Adrenal gland (tissue), 12 donors: ENCODE data around the gene JARID2. TPM values are rescaled to one million over a fixed set of nuclear protein-coding genes. Genes with fewer than 3 reads are reported as not detected.

ENCODE experiments used
- DNase-seq, 7 donors: peaks; one replicate each; pipeline ENCODE4 v3.0.0-alpha.2; 2019 to 2020
- H3K27ac ChIP-seq, 5 donors: fragments of 200-600 bp; sonication (generic) in 4 of 5; 1 replicate in 3 of 5; 2 replicates in 2 of 5; pipeline versions ENCODE4 v1.5.1 to v1.8.0; 2016 to 2020; ENCODE audit warnings: mild to moderate bottlenecking in 1 of 5
- H3K27me3 ChIP-seq: fragments of 200-600 bp; 2 replicates; pipeline ENCODE4 v1.8.0; 2021
- H3K36me3 ChIP-seq, 2 donors: fragments of 200-600 bp; replicated peaks in 1 of 2; 1 replicate in 1 of 2; 2 replicates in 1 of 2; pipeline versions ENCODE4 v1.5.1 to v1.8.0; 2018 to 2022
- H3K4me1 ChIP-seq, 2 donors: fragments of 200-600 bp; replicated peaks in 1 of 2; 1 replicate in 1 of 2; 2 replicates in 1 of 2; pipeline versions ENCODE4 v1.5.1 to v1.8.0; 2018 to 2021
- H3K4me3 ChIP-seq, 4 donors: fragments of 200-600 bp; sonication (generic) in 3 of 4; one replicate each; pipeline ENCODE4 v1.5.1; 2016 to 2018
- H3K9me3 ChIP-seq, 3 donors: fragments of 200-600 bp; sonication (generic) in 1 of 3; replicated peaks in 1 of 3; 1 replicate in 2 of 3; 2 replicates in 1 of 3; pipeline versions ENCODE4 v1.5.1 to v1.8.0; 2016 to 2021
- CTCF ChIP-seq, 6 experiments: fragments of 450-650 bp in 4 of 6; fragments of 200-600 bp in 2 of 6; sonication (generic) in 1 of 6; IDR thresholded peaks; 1 replicate in 5 of 6; 2 replicates in 1 of 6; pipeline versions ENCODE4 v1.5.1 to v1.8.0; 2016 to 2021; ENCODE audit warnings: antibody characterized with exemption in 6 of 6, mild to moderate bottlenecking in 2 of 6, moderate library complexity in 1 of 6
- POLR2A ChIP-seq, 2 donors: fragments of 450-650 bp; IDR thresholded peaks; one replicate each; pipeline ENCODE4 v1.6.1; 2017; ENCODE audit warnings: antibody characterized with exemption in 2 of 2, mild to moderate bottlenecking in 2 of 2, moderate library complexity in 1 of 2
- WGBS, 4 donors: extraction: QIAGEN DNeasy Blood & Tissue Kit in 2 of 4; methylation state at CpG; one replicate each; pipeline versions ENCODE4 v1.1.5 to v1.1.7; 2013 to 2017; 5-methylcytosine and 5-hydroxymethylcytosine counted together
- intact Hi-C, 2 donors: fragments of 100-400 bp; cut with DNase I; formaldehyde crosslinking; loops; one replicate each; pipeline versions ENCODE4 v1.14.1 to v1.15.0; 2022 to 2023
- polyA plus RNA-seq, 3 donors: library from polyadenylated mRNA; stranded (reverse); fragments of 200-250 nt in 2 of 3; fragments of 350-450 nt in 1 of 3; fragmentation: Illumina TruSeq in 1 of 3; extraction: RNeasy Lipid Tissue Mini Kit (QIAGEN cat#74804) in 1 of 3; gene quantifications; one replicate each; pipeline ENCODE4 v1.2.3, GENCODE V29; 2013 to 2014
- total RNA-seq, 9 donors: library from RNA; depleted of rRNA in 4 of 9; stranded (reverse); fragments of >200 nt in 4 of 9; fragments of 120-200 nt in 1 of 9; fragmentation: NEBNext Ultra II Directional in 1 of 9; extraction: Animal tissue kit (Norgen Biotek cat#: 25700) in 1 of 9; gene quantifications; one replicate each; pipeline versions ENCODE4 v1.1.0 to v1.2.4, GENCODE V29; 2013 to 2023
- donor health status: healthy with polysubstance abuse.
- donor health status: Bipolar disorder and iron deficiency.
- donor health status: DM: yes; HTN: yes; CAD: no.
- donor health status: DM: no; HTN: no; CAD: no.
- donor health status: DM: no; HTN: no; CAD: no.
- donor health status: DM: yes; HTN: yes; CAD: no.

JARID2 gene
- total and polyA plus RNA-seq, 12 donors, result 3.0 to 13.6 (median 8.2) TPM

- Histone ChIP-seq H3K27me3 (no peaks in the 10 kb centered on the region), H3K4me1 (peaks cover 15 to 51% of the 10 kb centered on the region in 2 donors), H3K9me3 (no peaks in the 10 kb centered on the region), H3K4me3 (no peak overlapping the region), H3K36me3 (no peaks in the 10 kb centered on the region), H3K27ac (no peak overlapping the region)
- intact Hi-C loops, result no loop called here
- TF ChIP-seq CTCF (IDR thresholded peaks at IDR 0.05) (no peak), POLR2A (IDR thresholded peaks at IDR 0.05) (no peak)
- 75 to 82% (median 79%) methylated on average over 9 of the region's 9 CpGs for WGBS, 4 donors
- DNase-seq, result no peak
Observed at GRCh38 chr6:15440040-15440439, 194.2 kb downstream of the JARID2 start.

- H3K9me3 ChIP-seq, result no peaks in the 10 kb centered on the region
- no peak overlapping the region for H3K27ac ChIP-seq
- no peaks in the 10 kb centered on the region for H3K36me3 ChIP-seq
- peak; percentile 34 to 79 (median 51) for DNase-seq
- intact Hi-C loops, result no loop called here
- no peak overlapping the region for H3K4me3 ChIP-seq
- peaks cover 15 to 57% of the 10 kb centered on the region in 2 donors for H3K4me1 ChIP-seq
- 69 to 77% (median 74%) methylated on average over 7 of the region's 7 CpGs for WGBS, 4 donors
- H3K27me3 ChIP-seq, result no peaks in the 10 kb centered on the region
- TF ChIP-seq CTCF (IDR thresholded peaks at IDR 0.05), result peak; percentile 64 to 80 (median 76)
- no peak for TF ChIP-seq POLR2A (IDR thresholded peaks at IDR 0.05)
Observed at GRCh38 chr6:15441215-15441868, 195.5 kb downstream of the JARID2 start.

- intact Hi-C loops, result no loop called here
- 55 to 63% (median 62%) methylated on average over 4 of the region's 4 CpGs for WGBS, 4 donors
- H3K4me1 ChIP-seq, result peaks cover 15 to 57% of the 10 kb centered on the region in 2 donors
- no peaks in the 10 kb centered on the region for H3K27me3 ChIP-seq
- no peak for TF ChIP-seq CTCF (IDR thresholded peaks at IDR 0.05)
- no peak for TF ChIP-seq POLR2A (IDR thresholded peaks at IDR 0.05)
- H3K4me3 ChIP-seq, result no peak overlapping the region
- no peaks in the 10 kb centered on the region for H3K36me3 ChIP-seq
- no peak for DNase-seq
- H3K9me3 ChIP-seq, result no peaks in the 10 kb centered on the region
- no peak overlapping the region for H3K27ac ChIP-seq
Observed at GRCh38 chr6:15441981-15442380, 196.1 kb downstream of the JARID2 start.

GRCh38 chr6:15442467-15442866, 196.6 kb downstream of the JARID2 start:
- peaks cover 15 to 57% of the 10 kb centered on the region in 2 donors for H3K4me1 ChIP-seq
- TF ChIP-seq CTCF (IDR thresholded peaks at IDR 0.05) (no peak), POLR2A (IDR thresholded peaks at IDR 0.05) (no peak)
- H3K27ac ChIP-seq, result no peak overlapping the region
- 79 to 86% (median 82%) methylated on average over 6 of the region's 6 CpGs for WGBS, 4 donors
- H3K9me3 ChIP-seq, result no peaks in the 10 kb centered on the region
- no peaks in the 10 kb centered on the region for H3K36me3 ChIP-seq
- DNase-seq, result no peak
- H3K27me3 ChIP-seq, result no peaks in the 10 kb centered on the region
- H3K4me3 ChIP-seq, result no peak overlapping the region
- intact Hi-C loops, result no loop called here
